ENCODE data around the gene CIBAR2. TPM values are rescaled to one million over a fixed set of nuclear protein-coding genes. Genes with fewer than 3 reads are reported as not detected.

Gene CIBAR2
- total and polyA plus RNA-seq, 10 donors: 0.13 to 2.4 (median 0.35) TPM; not detected in 3

DNA sequence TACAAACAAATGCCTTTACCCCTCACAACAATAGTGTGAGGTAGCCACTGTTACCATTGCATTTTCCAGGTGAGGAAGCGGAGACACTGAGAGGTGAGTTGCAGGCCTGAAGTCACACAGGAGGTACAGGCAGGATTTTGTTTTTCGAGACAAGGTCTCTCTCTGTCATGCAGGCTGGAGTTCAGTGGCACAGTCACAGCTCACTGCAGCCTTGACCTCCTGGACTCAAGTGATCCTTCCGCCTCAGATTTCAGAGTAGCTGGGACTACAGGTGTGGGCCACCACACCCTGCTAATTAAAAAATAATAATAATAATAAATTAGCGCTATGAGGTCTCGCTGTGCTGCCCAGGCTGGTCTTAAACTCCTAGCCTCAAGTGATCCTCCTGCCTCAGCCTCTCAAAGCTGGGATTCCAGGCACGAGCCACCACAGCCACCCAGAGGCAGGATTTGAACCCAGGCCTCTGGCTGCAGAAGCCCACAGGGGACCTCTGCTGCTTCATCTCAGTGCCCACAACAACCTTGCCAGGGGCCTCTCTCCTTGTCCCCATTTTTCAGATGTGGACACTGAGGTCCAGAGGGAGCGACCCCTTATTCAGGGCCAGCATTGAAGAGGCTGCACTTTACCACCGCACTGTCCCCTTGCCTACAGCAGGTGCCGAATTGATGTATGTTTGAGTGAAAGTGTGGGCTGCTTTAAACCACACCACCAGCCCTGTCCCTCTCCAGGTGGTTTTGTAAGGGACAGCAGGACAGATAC is 16.0 kb upstream of the CIBAR2 start:
- peaks cover 8 to 90% (median 37%) of the 10 kb centered on the region in 6 donors for H3K4me1 ChIP-seq
- H3K4me3 ChIP-seq: no peak overlapping the region
- H3K36me3 ChIP-seq: no peaks in the 10 kb centered on the region
- no peak for DNase-seq
- intact Hi-C loops (cut with DNase I; ENCODE audit: low total_unique reads): no loop called here
- no peak for TF ChIP-seq POLR2A (IDR thresholded peaks at IDR 0.05)
- TF ChIP-seq POLR2AphosphoS5 (IDR thresholded peaks at IDR 0.05): no peak
- TF ChIP-seq, protein P1, sequence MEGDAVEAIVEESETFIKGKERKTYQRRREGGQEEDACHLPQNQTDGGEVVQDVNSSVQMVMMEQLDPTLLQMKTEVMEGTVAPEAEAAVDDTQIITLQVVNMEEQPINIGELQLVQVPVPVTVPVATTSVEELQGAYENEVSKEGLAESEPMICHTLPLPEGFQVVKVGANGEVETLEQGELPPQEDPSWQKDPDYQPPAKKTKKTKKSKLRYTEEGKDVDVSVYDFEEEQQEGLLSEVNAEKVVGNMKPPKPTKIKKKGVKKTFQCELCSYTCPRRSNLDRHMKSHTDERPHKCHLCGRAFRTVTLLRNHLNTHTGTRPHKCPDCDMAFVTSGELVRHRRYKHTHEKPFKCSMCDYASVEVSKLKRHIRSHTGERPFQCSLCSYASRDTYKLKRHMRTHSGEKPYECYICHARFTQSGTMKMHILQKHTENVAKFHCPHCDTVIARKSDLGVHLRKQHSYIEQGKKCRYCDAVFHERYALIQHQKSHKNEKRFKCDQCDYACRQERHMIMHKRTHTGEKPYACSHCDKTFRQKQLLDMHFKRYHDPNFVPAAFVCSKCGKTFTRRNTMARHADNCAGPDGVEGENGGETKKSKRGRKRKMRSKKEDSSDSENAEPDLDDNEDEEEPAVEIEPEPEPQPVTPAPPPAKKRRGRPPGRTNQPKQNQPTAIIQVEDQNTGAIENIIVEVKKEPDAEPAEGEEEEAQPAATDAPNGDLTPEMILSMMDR (IDR thresholded peaks at IDR 0.05 in 8 of 11, conservative IDR thresholded peaks at IDR 0.05 in 3 of 11): no peak
- WGBS, 5 donors: 81 to 92% (median 88%) methylated on average over 8 to 9 of the region's 9 CpGs
- H3K27ac ChIP-seq: peak overlapping the region in 2 of 8 donors; percentile 8 to 67
- H3K9me3 ChIP-seq: no peaks in the 10 kb centered on the region
- no peaks in the 10 kb centered on the region for H3K27me3 ChIP-seq (replicated peaks in 1 of 7)

- no peak for TF ChIP-seq POLR2AphosphoS5 (IDR thresholded peaks at IDR 0.05)
- TF ChIP-seq POLR2A (IDR thresholded peaks at IDR 0.05): no peak
- TF ChIP-seq, protein P1 (IDR thresholded peaks at IDR 0.05 in 8 of 11, conservative IDR thresholded peaks at IDR 0.05 in 3 of 11): no peak
- Histone ChIP-seq H3K27ac (peak overlapping the region in 4 of 8 donors; percentile 46 to 75 (median 66)), H3K27me3 (replicated peaks in 1 of 7) (no peaks in the 10 kb centered on the region), H3K4me3 (no peak overlapping the region), H3K36me3 (no peaks in the 10 kb centered on the region), H3K9me3 (no peaks in the 10 kb centered on the region), H3K4me1 (peaks cover 8 to 85% (median 36%) of the 10 kb centered on the region in 6 donors)
- 78 to 86% (median 83%) methylated on average over 3 of the region's 3 CpGs for WGBS, 5 donors
- intact Hi-C loops (cut with DNase I; ENCODE audit: low total_unique reads): no loop called here
- DNase-seq: no peak
Measured at GRCh38 chr16:85127379-85127723, 15.1 kb upstream of the CIBAR2 start.

DNA sequence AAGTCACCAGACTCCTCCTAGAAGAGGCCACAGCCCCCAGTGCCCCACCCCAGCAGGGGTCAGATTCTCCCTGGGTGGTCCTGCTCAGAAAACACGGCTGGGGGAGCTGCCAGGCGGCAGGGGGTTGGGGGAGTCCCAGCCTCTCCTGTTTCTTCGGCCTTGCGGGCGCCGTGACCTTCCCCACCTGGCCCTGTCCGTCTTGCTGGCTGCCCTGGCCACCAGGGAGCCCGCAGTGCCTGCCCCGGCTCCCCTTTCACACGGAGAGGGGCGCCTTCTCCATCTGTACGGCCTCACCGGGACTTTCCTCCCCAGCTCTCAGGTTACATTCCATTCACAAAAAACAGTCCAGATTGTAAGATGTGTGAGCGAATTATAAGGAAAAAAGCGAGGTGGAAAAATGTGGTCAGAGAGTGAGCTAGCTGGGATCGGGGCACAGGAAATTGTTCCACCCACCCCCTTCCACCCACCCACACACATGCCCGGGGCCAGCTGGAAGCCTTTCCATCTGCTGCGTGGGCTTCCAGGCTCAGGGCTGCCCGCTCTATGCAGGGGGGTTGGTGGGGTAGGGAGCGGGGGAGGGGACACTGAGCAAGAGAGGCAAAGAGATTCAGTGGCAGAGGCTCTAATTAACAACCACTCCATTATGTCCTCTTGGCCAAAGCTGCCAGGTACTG is 14.6 kb upstream of the CIBAR2 start:
- Histone ChIP-seq H3K27ac (peak overlapping the region in 6 of 8 donors; percentile 41 to 75 (median 60)), H3K4me1 (peaks cover 8 to 81% (median 36%) of the 10 kb centered on the region in 6 donors), H3K9me3 (no peaks in the 10 kb centered on the region), H3K4me3 (no peak overlapping the region), H3K36me3 (no peaks in the 10 kb centered on the region), H3K27me3 (replicated peaks in 1 of 7) (no peaks in the 10 kb centered on the region)
- no peak for DNase-seq
- TF ChIP-seq POLR2A (IDR thresholded peaks at IDR 0.05) (no peak), POLR2AphosphoS5 (IDR thresholded peaks at IDR 0.05) (peak; percentile 18 to 57 (median 46))
- WGBS, 5 donors: 29 to 45% (median 35%) methylated on average over 20 of the region's 20 CpGs
- intact Hi-C loops (cut with DNase I; ENCODE audit: low total_unique reads): no loop called here

- Histone ChIP-seq H3K9me3 (no peaks in the 10 kb centered on the region), H3K27ac (peak overlapping the region in 7 of 8 donors; percentile 41 to 75 (median 54)), H3K4me1 (peaks cover 8 to 79% (median 36%) of the 10 kb centered on the region in 6 donors), H3K36me3 (no peaks in the 10 kb centered on the region), H3K4me3 (no peak overlapping the region), H3K27me3 (replicated peaks in 1 of 7) (no peaks in the 10 kb centered on the region)
- TF ChIP-seq POLR2AphosphoS5 (IDR thresholded peaks at IDR 0.05): no peak
- TF ChIP-seq, protein P1 (IDR thresholded peaks at IDR 0.05 in 8 of 11, conservative IDR thresholded peaks at IDR 0.05 in 3 of 11): no peak
- DNase-seq: no peak
- intact Hi-C loops (cut with DNase I; ENCODE audit: low total_unique reads): no loop called here
- 70 to 78% (median 75%) methylated on average over 11 to 12 of the region's 12 CpGs for WGBS, 5 donors
Measured at GRCh38 chr16:85126394-85126704, 14.1 kb upstream of the CIBAR2 start.
